HepG2 (cell line): ENCODE results near the gene NR5A2. TPM values are rescaled to one million over a fixed set of nuclear protein-coding genes. Genes with fewer than 3 reads are reported as not detected.

ENCODE experiments used
- ATAC-seq: fragments of 200-7000 bp; cut with Tn5 transposase; 3 replicates; pipeline ENCODE4 v1.9.1; 2020; ENCODE audit warnings: mild to moderate bottlenecking, moderate library complexity
- BruUV-seq: library from RNA; stranded (reverse); fragments of 400-500 nt; replicated peaks from 2 replicates; lab custom pipeline; 2021; lab: Mats Ljungman, UMichigan
- CTCF ChIA-PET: fragments of 300-600 bp; formaldehyde crosslinking; extraction: SDS; loops from one replicate; lab custom pipeline; 2021; ENCODE audit warnings: low total read pairs, inconsistent platforms, low intra/inter-chr PET ratio; lab: Yijun Ruan, JAX
- POLR2A ChIA-PET: fragments of 350-600 bp; sonication (Branson Sonifier 250); formaldehyde crosslinking; loops from one replicate; lab custom pipeline; 2020; ENCODE audit warnings: antibody characterized with exemption, inconsistent platforms; lab: Yijun Ruan, JAX
- DNase-seq: peaks from one replicate; pipeline ENCODE4 v3.0.0-alpha.2; 2015; ENCODE audit warnings: low spot score
- FAIRE-seq: peaks from 3 replicates; lab custom pipeline; 2011; peaks lifted over from hg19 to GRCh38; lab: Jason Lieb, UNC
- H2AFZ ChIP-seq: one replicate; pipeline ENCODE4 v1.6.1; 2011; ENCODE audit warnings: low read length, inconsistent platforms
- H3K27ac ChIP-seq: fragments of 300-600 bp; 3 replicates; pipeline ENCODE4 v1.8.0; 2011; ENCODE audit warnings: mixed run types, mild to moderate bottlenecking, mixed read lengths, low read length, inconsistent platforms; ENCODE audit not compliant: insufficient read depth; ENCODE audit errors: extremely low read length
- H3K27me3 ChIP-seq, 2 experiments: fragments of 200-600 bp in 1 of 2; 2 replicates in 1 of 2; 3 replicates in 1 of 2; pipeline versions ENCODE4 v1.6.0 to v1.8.0; 2011; ENCODE audit warnings: low read length in 2 of 2, mild to moderate bottlenecking in 2 of 2, moderate library complexity in 2 of 2, inconsistent platforms in 1 of 2; ENCODE audit not compliant: insufficient read depth in 2 of 2, control insufficient read depth in 1 of 2
- H3K36me3 ChIP-seq, 2 experiments: fragments of 200-600 bp in 1 of 2; replicated peaks in 1 of 2; 2 replicates in 1 of 2; 3 replicates in 1 of 2; pipeline versions ENCODE4 v1.5.1 to v1.8.0; 2011; ENCODE audit warnings: low read length in 2 of 2, inconsistent platforms in 1 of 2; ENCODE audit not compliant: insufficient read depth in 2 of 2, control insufficient read depth in 1 of 2
- H3K4me1 ChIP-seq: 2 replicates; pipeline ENCODE4 v1.5.1; 2012; ENCODE audit warnings: low read length, inconsistent platforms; ENCODE audit not compliant: insufficient read depth
- H3K4me2 ChIP-seq: 2 replicates; pipeline ENCODE4 v1.6.0; 2011; ENCODE audit warnings: low read depth, low read length, inconsistent platforms
- H3K4me3 ChIP-seq, 3 experiments: fragments of 200-600 bp in 1 of 3; sonication (generic), shearing (Covaris generic) in 1 of 3; replicated peaks in 1 of 3; 2 replicates each; pipeline ENCODE4 v1.5.1; 2011 to 2016; ENCODE audit warnings: low read length in 3 of 3, inconsistent platforms in 2 of 3, low read depth in 2 of 3, mild to moderate bottlenecking in 2 of 3, control low read depth in 1 of 3, mixed read lengths in 1 of 3; ENCODE audit not compliant: insufficient read depth in 1 of 3
- H3K79me2 ChIP-seq: one replicate; pipeline ENCODE4 v1.6.1; 2011; ENCODE audit warnings: low read length, inconsistent platforms; ENCODE audit not compliant: insufficient read depth
- H3K9ac ChIP-seq: 2 replicates; pipeline ENCODE4 v1.6.0; 2011; ENCODE audit warnings: mild to moderate bottlenecking, low read depth, low read length, inconsistent platforms; ENCODE audit not compliant: insufficient read depth
- H3K9me3 ChIP-seq: 2 replicates; pipeline ENCODE4 v1.5.1; 2012; ENCODE audit warnings: mild to moderate bottlenecking, low read length
- H4K20me1 ChIP-seq: 2 replicates; pipeline ENCODE4 v1.6.0; 2011; ENCODE audit warnings: inconsistent platforms, mild to moderate bottlenecking, low read length, moderate library complexity; ENCODE audit not compliant: insufficient read depth
- AGO2 ChIP-seq: fragments of 200-400 bp; formaldehyde crosslinking; optimal IDR thresholded peaks from 2 replicates; pipeline ENCODE3; 2017; ENCODE audit warnings: mild to moderate bottlenecking, low read depth, low read length, moderate library complexity
- KDM4B ChIP-seq: sonication (generic); formaldehyde crosslinking; IDR thresholded peaks from 2 replicates; pipeline ENCODE4 v1.4.0; 2020; ENCODE audit warnings: missing genetic modification reagents
- KDM5A ChIP-seq: fragments of 200-600 bp; sonication (generic); IDR thresholded peaks from 2 replicates; pipeline ENCODE4 v1.7.0; 2018; ENCODE audit warnings: antibody characterized with exemption, mild to moderate bottlenecking, low read length, borderline replicate concordance
- KDM6A ChIP-seq: IDR thresholded peaks from 2 replicates; pipeline ENCODE4 v1.6.1; 2016; ENCODE audit warnings: low read depth
- MEF2D ChIP-seq: sonication (generic); formaldehyde crosslinking; IDR thresholded peaks from 2 replicates; pipeline ENCODE4 v1.5.1; 2020; ENCODE audit warnings: mild to moderate bottlenecking, missing genetic modification reagents
- PTBP1 ChIP-seq: fragments of 200-400 bp; formaldehyde crosslinking; IDR thresholded peaks from 2 replicates; pipeline ENCODE4 v1.6.1; 2018; ENCODE audit warnings: low read length, low read depth; ENCODE audit not compliant: poor library complexity, severe bottlenecking
- RBAK ChIP-seq: sonication (generic); formaldehyde crosslinking; IDR thresholded peaks from 2 replicates; pipeline ENCODE4 v1.5.1; 2020; ENCODE audit warnings: mild to moderate bottlenecking, missing genetic modification reagents
- RFXANK ChIP-seq: IDR thresholded peaks from 2 replicates; pipeline ENCODE4 v1.6.1; 2016
- ZNF672 ChIP-seq: sonication (generic); formaldehyde crosslinking; IDR thresholded peaks from 2 replicates; pipeline ENCODE4 v1.8.1; 2022; ENCODE audit warnings: missing genetic modification reagents
- WGBS: methylation state at CpG from one replicate; pipeline ENCODE4 v1.1.6; 2017; ENCODE audit warnings: low lambda C conversion rate; 5-methylcytosine and 5-hydroxymethylcytosine counted together
- in situ Hi-C: cut with HindIII; loops from 2 replicates; pipeline ENCODE4 v1.10.0; 2017; ENCODE audit warnings: low pct_unique_long_range_greater_than_20kb; ENCODE audit not compliant: extremely low pct_ligation_motif_present
- intact Hi-C: fragments of 100-400 bp; cut with micrococcal nuclease; formaldehyde crosslinking; loops from one replicate; pipeline ENCODE4 v1.10.0; 2022; ENCODE audit not compliant: unreplicated experiment
- polyA plus RNA-seq, 8 experiments: library from polyadenylated mRNA; depleted of rRNA in 3 of 8; stranded (reverse) in 7 of 8; unstranded in 1 of 8; fragments of >200 nt; fragmentation: Illumina TruSeq in 4 of 8; extraction: Trizol in 4 of 8; gene quantifications; 2 replicates each; pipeline versions ENCODE4 v1.2.1 to v1.2.3, GENCODE V29; 2011 to 2016; ENCODE audit warnings: low read depth in 4 of 8, missing spikeins in 1 of 8, mixed read lengths in 1 of 8; ENCODE audit not compliant: insufficient read depth in 1 of 8
- total RNA-seq, 5 experiments: library from RNA; depleted of rRNA; stranded (reverse); fragments of >200 nt; fragmentation: Illumina TruSeq; extraction: Trizol; gene quantifications; 2 replicates each; pipeline ENCODE4 v1.2.3, GENCODE V29; 2016; ENCODE audit warnings: low read depth in 1 of 5
- TF ChIP-seq, protein P1 (sequence below), 2 experiments: sonication (generic) in 1 of 2; formaldehyde crosslinking in 1 of 2; IDR thresholded peaks; 2 replicates each; pipeline versions ENCODE4 v1.6.1 to v1.9.0; 2014 to 2022; ENCODE audit warnings: antibody characterized with exemption in 1 of 2, borderline replicate concordance in 1 of 2, inconsistent platforms in 1 of 2, low read depth in 1 of 2, missing genetic modification reagents in 1 of 2
- TF ChIP-seq, protein P2 (sequence below): sonication (generic); formaldehyde crosslinking; IDR thresholded peaks from 2 replicates; pipeline ENCODE4 v1.4.0; 2020; ENCODE audit warnings: missing genetic modification reagents
- TF ChIP-seq, protein P3 (sequence below): sonication (generic); formaldehyde crosslinking; IDR thresholded peaks from 2 replicates; pipeline ENCODE4 v1.5.0; 2020; ENCODE audit warnings: mild to moderate bottlenecking, missing genetic modification reagents, borderline replicate concordance
- TF ChIP-seq, protein P4 (sequence below): conservative IDR thresholded peaks from 2 replicates; pipeline ENCODE4 v1.6.1; 2018; ENCODE audit warnings: missing genetic modification reagents

Gene NR5A2
- total and polyA plus RNA-seq, 2 of the 13 experiments (the other 11 are each of a cell fraction or from before 2014, with no cell fraction given), result 0.24 to 2.8 TPM

DNA sequence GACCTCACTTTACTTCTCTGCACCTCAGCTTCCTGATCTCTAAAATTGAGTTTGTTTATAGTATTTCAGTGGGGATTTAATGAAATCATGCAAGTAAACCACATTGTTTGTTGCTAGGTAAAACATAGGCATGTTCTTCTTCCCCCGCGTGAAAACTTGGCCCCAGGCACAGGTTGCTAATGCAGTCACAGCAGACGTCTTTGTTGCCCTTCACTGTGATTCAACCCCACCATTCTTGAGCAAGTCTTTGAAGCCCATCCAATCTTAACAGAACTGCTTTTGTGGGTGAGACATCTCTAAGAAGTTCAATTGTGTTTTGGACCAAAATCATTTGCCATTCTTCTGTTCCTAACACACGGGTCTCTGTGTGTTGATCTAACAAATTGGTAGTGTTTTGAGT is 196.8 kb downstream of the NR5A2 start:
- in situ Hi-C loops (no loop called here), intact Hi-C loops (no loop called here)
- no peaks in the 10 kb centered on the region for H3K9me3 ChIP-seq
- no peak overlapping the region for H3K4me2 ChIP-seq
- ChIA-PET POLR2A (no interaction called here), CTCF (no interaction called here)
- no peak overlapping the region for H3K9ac ChIP-seq
- no TSS peak for BruUV-seq
- FAIRE-seq (no peak), DNase-seq (no peak), ATAC-seq (no peak)
- H3K27ac ChIP-seq, result no peak overlapping the region
- H3K4me1 ChIP-seq, result no peaks in the 10 kb centered on the region
- 60% methylated on average over 4 of the region's 4 CpGs for WGBS
- no peaks in the 10 kb centered on the region for H3K36me3 ChIP-seq
- no peak overlapping the region for H2AFZ ChIP-seq
- H3K4me3 ChIP-seq, result no peak overlapping the region
- H3K79me2 ChIP-seq, result no peaks in the 10 kb centered on the region
- TF ChIP-seq, protein P1, sequence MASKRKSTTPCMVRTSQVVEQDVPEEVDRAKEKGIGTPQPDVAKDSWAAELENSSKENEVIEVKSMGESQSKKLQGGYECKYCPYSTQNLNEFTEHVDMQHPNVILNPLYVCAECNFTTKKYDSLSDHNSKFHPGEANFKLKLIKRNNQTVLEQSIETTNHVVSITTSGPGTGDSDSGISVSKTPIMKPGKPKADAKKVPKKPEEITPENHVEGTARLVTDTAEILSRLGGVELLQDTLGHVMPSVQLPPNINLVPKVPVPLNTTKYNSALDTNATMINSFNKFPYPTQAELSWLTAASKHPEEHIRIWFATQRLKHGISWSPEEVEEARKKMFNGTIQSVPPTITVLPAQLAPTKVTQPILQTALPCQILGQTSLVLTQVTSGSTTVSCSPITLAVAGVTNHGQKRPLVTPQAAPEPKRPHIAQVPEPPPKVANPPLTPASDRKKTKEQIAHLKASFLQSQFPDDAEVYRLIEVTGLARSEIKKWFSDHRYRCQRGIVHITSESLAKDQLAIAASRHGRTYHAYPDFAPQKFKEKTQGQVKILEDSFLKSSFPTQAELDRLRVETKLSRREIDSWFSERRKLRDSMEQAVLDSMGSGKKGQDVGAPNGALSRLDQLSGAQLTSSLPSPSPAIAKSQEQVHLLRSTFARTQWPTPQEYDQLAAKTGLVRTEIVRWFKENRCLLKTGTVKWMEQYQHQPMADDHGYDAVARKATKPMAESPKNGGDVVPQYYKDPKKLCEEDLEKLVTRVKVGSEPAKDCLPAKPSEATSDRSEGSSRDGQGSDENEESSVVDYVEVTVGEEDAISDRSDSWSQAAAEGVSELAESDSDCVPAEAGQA (IDR thresholded peaks at IDR 0.05; ENCODE audit: low read depth), result no peak
- TF ChIP-seq, protein P1 (CRISPR knock-in tag; IDR thresholded peaks at IDR 0.05; ENCODE audit: borderline replicate concordance), result no peak
- TF ChIP-seq MEF2D (CRISPR knock-in tag) (no peak), RBAK (CRISPR knock-in tag) (no peak), ZNF672 (CRISPR knock-in tag) (no peak), KDM5A (no peak), AGO2 (no peak), PTBP1 (no peak), RFXANK (CRISPR knock-in tag) (no peak), KDM4B (CRISPR knock-in tag) (no peak), KDM6A (CRISPR knock-in tag) (no peak)
- TF ChIP-seq, protein P2, sequence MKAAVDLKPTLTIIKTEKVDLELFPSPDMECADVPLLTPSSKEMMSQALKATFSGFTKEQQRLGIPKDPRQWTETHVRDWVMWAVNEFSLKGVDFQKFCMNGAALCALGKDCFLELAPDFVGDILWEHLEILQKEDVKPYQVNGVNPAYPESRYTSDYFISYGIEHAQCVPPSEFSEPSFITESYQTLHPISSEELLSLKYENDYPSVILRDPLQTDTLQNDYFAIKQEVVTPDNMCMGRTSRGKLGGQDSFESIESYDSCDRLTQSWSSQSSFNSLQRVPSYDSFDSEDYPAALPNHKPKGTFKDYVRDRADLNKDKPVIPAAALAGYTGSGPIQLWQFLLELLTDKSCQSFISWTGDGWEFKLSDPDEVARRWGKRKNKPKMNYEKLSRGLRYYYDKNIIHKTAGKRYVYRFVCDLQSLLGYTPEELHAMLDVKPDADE, result no peak
- TF ChIP-seq, protein P3, sequence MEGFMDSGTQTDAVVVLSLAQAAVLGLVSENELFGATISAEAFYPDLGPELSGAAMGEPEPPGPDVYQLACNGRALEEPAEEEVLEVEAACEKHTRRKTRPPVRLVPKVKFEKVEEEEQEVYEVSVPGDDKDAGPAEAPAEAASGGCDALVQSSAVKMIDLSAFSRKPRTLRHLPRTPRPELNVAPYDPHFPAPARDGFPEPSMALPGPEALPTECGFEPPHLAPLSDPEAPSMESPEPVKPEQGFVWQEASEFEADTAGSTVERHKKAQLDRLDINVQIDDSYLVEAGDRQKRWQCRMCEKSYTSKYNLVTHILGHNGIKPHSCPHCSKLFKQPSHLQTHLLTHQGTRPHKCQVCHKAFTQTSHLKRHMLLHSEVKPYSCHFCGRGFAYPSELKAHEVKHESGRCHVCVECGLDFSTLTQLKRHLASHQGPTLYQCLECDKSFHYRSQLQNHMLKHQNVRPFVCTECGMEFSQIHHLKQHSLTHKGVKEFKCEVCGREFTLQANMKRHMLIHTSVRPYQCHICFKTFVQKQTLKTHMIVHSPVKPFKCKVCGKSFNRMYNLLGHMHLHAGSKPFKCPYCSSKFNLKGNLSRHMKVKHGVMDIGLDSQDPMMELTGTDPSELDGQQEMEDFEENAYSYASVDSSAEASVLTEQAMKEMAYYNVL (CRISPR knock-in tag), result no peak
- TF ChIP-seq, protein P4, sequence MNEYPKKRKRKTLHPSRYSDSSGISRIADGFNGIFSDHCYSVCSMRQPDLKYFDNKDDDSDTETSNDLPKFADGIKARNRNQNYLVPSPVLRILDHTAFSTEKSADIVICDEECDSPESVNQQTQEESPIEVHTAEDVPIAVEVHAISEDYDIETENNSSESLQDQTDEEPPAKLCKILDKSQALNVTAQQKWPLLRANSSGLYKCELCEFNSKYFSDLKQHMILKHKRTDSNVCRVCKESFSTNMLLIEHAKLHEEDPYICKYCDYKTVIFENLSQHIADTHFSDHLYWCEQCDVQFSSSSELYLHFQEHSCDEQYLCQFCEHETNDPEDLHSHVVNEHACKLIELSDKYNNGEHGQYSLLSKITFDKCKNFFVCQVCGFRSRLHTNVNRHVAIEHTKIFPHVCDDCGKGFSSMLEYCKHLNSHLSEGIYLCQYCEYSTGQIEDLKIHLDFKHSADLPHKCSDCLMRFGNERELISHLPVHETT (CRISPR knock-in tag), result no peak
- H4K20me1 ChIP-seq, result no peaks in the 10 kb centered on the region
- H3K27me3 ChIP-seq, result no peaks in the 10 kb centered on the region
